ENCODE results near the gene FNDC3A.

DNA sequence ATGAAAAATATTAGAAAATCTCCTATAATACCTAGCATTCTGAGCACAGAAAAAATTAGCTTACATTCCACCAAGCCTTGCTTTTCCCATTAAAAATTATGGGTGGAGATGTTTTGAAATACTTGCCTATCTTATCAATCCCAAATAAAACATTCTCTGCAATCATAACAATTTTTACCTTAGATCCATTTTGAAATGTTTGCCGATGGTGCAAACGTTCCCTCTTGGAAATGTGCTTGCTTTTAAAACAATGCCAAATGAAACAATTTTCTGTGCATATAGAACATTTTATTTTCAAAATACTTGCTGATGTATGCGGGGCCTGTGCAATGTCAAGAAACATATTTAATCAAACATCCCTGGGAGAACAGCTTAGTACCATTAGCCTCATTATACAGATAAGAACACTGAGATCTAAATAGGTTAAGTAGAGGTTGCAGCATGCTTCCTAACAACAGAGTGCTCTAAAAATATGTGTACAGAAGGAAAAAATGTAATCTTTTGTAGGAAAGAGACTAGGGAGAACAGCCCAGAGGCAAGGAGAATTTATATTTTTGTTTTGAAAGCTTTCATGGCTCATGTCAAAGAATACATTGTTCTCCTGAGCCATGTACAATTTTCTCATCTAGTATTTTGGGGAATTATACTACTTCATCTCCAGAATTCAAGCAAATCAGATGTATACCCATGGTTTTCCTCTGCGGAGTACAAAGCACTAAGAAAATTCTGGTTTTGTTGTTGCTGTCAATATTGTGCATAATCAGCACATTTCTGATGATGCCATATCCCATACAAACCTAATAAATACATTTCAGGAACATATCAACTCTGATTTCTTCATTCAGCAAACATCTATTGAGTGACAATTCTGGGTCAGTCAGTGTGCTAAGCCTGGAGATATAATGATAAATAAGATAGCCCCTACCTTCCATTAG, 25.9 kb upstream of the FNDC3A start:
- TF ChIP-seq POLR2A (IDR thresholded peaks at IDR 0.05; ENCODE audit: extremely low read depth, insufficient read length), result no peak
- TF ChIP-seq CTCF (IDR thresholded peaks at IDR 0.05; ENCODE audit: low read depth, low read length), result no peak
- TF ChIP-seq MYC (IDR thresholded peaks at IDR 0.05; ENCODE audit: low read depth, low read length), result no peak

Measured in NB4 (cell line).